ENCODE data around the gene PIF1. TPM values are rescaled to one million over a fixed set of nuclear protein-coding genes. Genes with fewer than 3 reads are reported as not detected.

The PIF1 gene
- total and polyA plus RNA-seq, 7 experiments from 2014 or later = 0.34 to 30.2 (median 1.0) TPM; not detected in 4

DNA sequence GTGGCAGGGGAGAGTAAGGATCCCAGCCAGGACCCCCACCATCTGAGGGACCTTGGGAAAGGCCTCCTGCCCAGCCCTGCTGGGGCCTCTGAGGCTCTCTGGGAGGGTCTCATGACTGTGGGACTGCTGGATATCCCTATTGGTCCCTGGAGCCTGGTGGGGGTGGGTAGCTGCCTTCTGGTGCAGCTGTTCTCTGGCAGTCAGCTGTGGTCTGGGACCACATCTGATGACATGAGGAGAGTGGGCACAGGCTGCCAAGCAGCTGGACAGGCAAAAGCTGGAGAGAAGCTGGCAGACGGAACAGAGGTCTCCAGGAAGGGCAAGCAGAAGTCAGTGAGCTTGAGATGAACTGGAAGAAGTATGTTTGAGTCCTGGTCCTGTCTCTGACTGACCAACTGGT, 38.6 kb upstream of the PIF1 start:
- no peaks in the 10 kb centered on the region for H3K27me3 ChIP-seq (ENCODE audit: control insufficient read depth in 2 of 2, insufficient read depth in 2 of 2, low read length in 2 of 2)
- Mint-ChIP-seq H3K9me3 (no peaks in the 10 kb centered on the region), H3K36me3 (peaks cover 0 to 35% (median 0%) of the 10 kb centered on the region in 5 donors), H3K4me1 (peaks cover 0 to 12% (median 4%) of the 10 kb centered on the region in 7 donors), H3K27ac (no peak overlapping the region), H3K27me3 (no peaks in the 10 kb centered on the region), H3K4me3 (no peak overlapping the region)
- no peak overlapping the region for H3K4me3 ChIP-seq (ENCODE audit: low read length)
- ATAC-seq = no peak
- H3K4me1 ChIP-seq (ENCODE audit: control insufficient read depth in 2 of 2, insufficient read depth in 2 of 2, low read length in 2 of 2) = no peaks in the 10 kb centered on the region
- ChIA-PET POLR2A (no interaction called here), CTCF (interaction anchor here (0.5 to 0.7 kb wide), 2 partner anchors 163 to 176 kb away, joined by 3 to 5 read pairs; no protein-coding TSS in a partner anchor)
- DNase-seq = no peak
- no peaks in the 10 kb centered on the region for H3K9me3 ChIP-seq (ENCODE audit: control insufficient read depth in 2 of 3, low read length in 3 of 3)
- intact Hi-C loops (cut with micrococcal nuclease) = no loop called here
- H3K27ac ChIP-seq (ENCODE audit: low read depth, low read length) = no peak overlapping the region
- peaks cover 9 to 78% (median 18%) of the 10 kb centered on the region in 3 experiments for H3K36me3 ChIP-seq (ENCODE audit: control insufficient read depth in 2 of 3, insufficient read depth in 3 of 3, low read length in 3 of 3)

DNA sequence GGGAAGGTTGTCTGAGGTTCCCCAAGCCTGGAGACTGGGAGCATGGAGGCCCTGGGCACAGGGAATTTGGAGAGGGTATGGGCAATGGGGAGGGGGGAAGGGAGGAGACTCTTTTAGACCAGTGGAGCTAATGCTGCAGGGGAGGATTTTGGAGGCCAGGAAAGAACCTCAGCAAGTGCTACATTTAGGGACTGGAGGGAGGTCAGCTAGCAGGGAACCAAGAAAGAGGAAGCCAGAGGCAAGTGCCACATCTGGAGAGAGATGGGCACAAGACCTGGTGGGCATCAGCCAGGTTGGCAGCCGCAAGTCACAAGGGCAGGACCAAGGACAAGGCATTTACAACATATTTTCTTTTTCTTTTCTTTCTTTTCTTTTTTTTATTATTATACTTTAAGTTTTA, 37.0 kb upstream of the PIF1 start:
- ATAC-seq = no peak

DNA sequence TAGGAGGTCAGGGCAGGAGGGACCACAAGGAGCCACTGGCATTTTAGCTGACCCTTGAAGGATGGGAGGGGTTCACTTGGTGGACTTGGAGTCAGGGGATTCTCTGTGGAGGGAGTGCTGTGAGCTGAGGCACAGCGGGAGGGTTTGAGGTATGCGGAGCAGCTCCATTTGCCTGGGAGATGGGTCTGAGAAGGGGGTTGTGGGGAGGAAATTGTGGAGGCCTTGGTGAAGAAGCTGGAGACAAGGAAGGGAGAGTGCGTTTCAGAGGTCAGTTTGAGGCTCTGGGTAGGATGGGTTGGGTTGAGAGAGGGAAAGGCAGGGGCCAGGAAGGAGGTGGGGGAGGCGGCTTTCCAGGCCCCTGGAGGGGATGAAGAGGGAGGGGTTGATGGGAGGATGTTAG, 36.5 kb upstream of the PIF1 start:
- no peaks in the 10 kb centered on the region for H3K9me3 ChIP-seq (ENCODE audit: control insufficient read depth in 2 of 3, low read length in 3 of 3)
- Mint-ChIP-seq H3K9me3 (no peaks in the 10 kb centered on the region), H3K4me1 (peaks cover 11 to 26% (median 21%) of the 10 kb centered on the region in 7 donors), H3K27ac (peak overlapping the region in 5 of 9 donors; percentile 13 to 72 (median 56)), H3K27me3 (no peaks in the 10 kb centered on the region), H3K4me3 (no peak overlapping the region), H3K36me3 (peaks cover 0 to 30% (median 5%) of the 10 kb centered on the region in 5 donors)
- ATAC-seq (no peak), DNase-seq (no peak)
- H3K4me1 ChIP-seq (ENCODE audit: control insufficient read depth in 2 of 2, insufficient read depth in 2 of 2, low read length in 2 of 2) = peaks cover 0 to 12% of the 10 kb centered on the region in 2 donors
- ChIA-PET CTCF (interaction anchor here (0.6 to 1.1 kb wide), 2 partner anchors 30 to 1749 kb away, joined by 3 read pairs; no protein-coding TSS in a partner anchor), POLR2A (interaction anchor here (0.7 to 1.7 kb wide), 2 partner anchors 27 to 32 kb away, joined by 3 to 4 read pairs; no protein-coding TSS in a partner anchor)
- intact Hi-C loops (cut with micrococcal nuclease) = no loop called here
- H3K27me3 ChIP-seq (ENCODE audit: control insufficient read depth in 2 of 2, insufficient read depth in 2 of 2, low read length in 2 of 2) = no peaks in the 10 kb centered on the region
- H3K27ac ChIP-seq (ENCODE audit: low read depth, low read length) = no peak overlapping the region
- peaks cover 9 to 73% (median 15%) of the 10 kb centered on the region in 3 experiments for H3K36me3 ChIP-seq (ENCODE audit: control insufficient read depth in 2 of 3, insufficient read depth in 3 of 3, low read length in 3 of 3)
- H3K4me3 ChIP-seq (ENCODE audit: low read length) = no peak overlapping the region

More for the DNA sequence above, 37.0 kb upstream of the PIF1 start:
- no peaks in the 10 kb centered on the region for H3K9me3 ChIP-seq (ENCODE audit: control insufficient read depth in 2 of 3, low read length in 3 of 3)
- Mint-ChIP-seq H3K27ac (peak overlapping the region in 2 of 9 donors; percentile 58 to 72), H3K27me3 (no peaks in the 10 kb centered on the region), H3K4me3 (no peak overlapping the region), H3K9me3 (no peaks in the 10 kb centered on the region), H3K36me3 (peaks cover 0 to 34% (median under 1%) of the 10 kb centered on the region in 5 donors), H3K4me1 (peaks cover 7 to 22% (median 17%) of the 10 kb centered on the region in 7 donors)
- H3K27ac ChIP-seq (ENCODE audit: low read depth, low read length) = no peak overlapping the region
- H3K4me1 ChIP-seq (ENCODE audit: control insufficient read depth in 2 of 2, insufficient read depth in 2 of 2, low read length in 2 of 2) = peaks cover 0 to 8% of the 10 kb centered on the region in 2 donors
- peaks cover 9 to 77% (median 15%) of the 10 kb centered on the region in 3 experiments for H3K36me3 ChIP-seq (ENCODE audit: control insufficient read depth in 2 of 3, insufficient read depth in 3 of 3, low read length in 3 of 3)
- no peaks in the 10 kb centered on the region for H3K27me3 ChIP-seq (ENCODE audit: control insufficient read depth in 2 of 2, insufficient read depth in 2 of 2, low read length in 2 of 2)
- no peak overlapping the region for H3K4me3 ChIP-seq (ENCODE audit: low read length)
- POLR2A ChIA-PET = interaction anchor here (1.7 kb wide), 1 partner anchor 31 kb away, joined by 4 read pairs; no protein-coding TSS in a partner anchor
- CTCF ChIA-PET = interaction anchor here (0.5 to 1.1 kb wide), 2 partner anchors 30 to 444 kb away, joined by 3 to 4 read pairs; no protein-coding TSS in a partner anchor
- no peak for DNase-seq
- intact Hi-C loops (cut with micrococcal nuclease) = no loop called here

DNA sequence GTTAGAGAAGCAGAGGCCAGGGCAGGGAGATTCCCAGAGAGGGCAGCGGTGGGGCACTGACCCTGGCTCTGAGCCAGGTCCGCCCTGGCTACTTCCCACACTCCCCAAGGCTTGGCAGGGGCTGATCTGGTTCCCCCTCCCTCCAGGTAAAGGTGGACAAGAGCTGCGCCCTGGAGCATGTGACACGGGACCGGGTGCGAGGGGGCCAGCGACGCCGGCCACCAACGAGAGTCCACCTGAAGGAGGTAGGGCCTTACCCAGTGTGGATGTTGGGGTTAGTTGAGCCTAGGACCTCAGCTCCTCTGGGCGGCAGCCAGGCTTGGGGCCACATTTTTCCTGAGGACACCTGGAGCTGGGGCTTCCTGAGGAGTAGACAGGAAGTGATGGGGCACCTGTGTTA, 35.9 kb upstream of the PIF1 start:
- Histone ChIP-seq H3K36me3 (ENCODE audit: control insufficient read depth in 2 of 3, insufficient read depth in 3 of 3, low read length in 3 of 3) (peaks cover 9 to 71% (median 15%) of the 10 kb centered on the region in 3 experiments), H3K27ac (ENCODE audit: low read depth, low read length) (no peak overlapping the region), H3K27me3 (ENCODE audit: control insufficient read depth in 2 of 2, insufficient read depth in 2 of 2, low read length in 2 of 2) (no peaks in the 10 kb centered on the region), H3K4me1 (ENCODE audit: control insufficient read depth in 2 of 2, insufficient read depth in 2 of 2, low read length in 2 of 2) (peaks cover 0 to 14% of the 10 kb centered on the region in 2 donors), H3K4me3 (ENCODE audit: low read length) (no peak overlapping the region), H3K9me3 (ENCODE audit: control insufficient read depth in 2 of 3, low read length in 3 of 3) (no peaks in the 10 kb centered on the region)
- intact Hi-C loops (cut with micrococcal nuclease) = no loop called here
- no peak for DNase-seq
- Mint-ChIP-seq H3K9me3 (no peaks in the 10 kb centered on the region), H3K27me3 (no peaks in the 10 kb centered on the region), H3K4me1 (peaks cover 16 to 31% (median 25%) of the 10 kb centered on the region in 7 donors), H3K4me3 (no peak overlapping the region), H3K36me3 (peaks cover 0 to 23% (median 6%) of the 10 kb centered on the region in 5 donors), H3K27ac (peak overlapping the region in 3 of 9 donors; percentile 13 to 33 (median 14))
- no peak for ATAC-seq
- ChIA-PET POLR2A (interaction anchor here (0.7 to 2.0 kb wide), 3 partner anchors 27 to 33 kb away, joined by 3 to 8 read pairs (median 4); no protein-coding TSS in a partner anchor), CTCF (interaction anchor here (0.6 to 1.1 kb wide), 2 partner anchors 29 to 1748 kb away, joined by 3 read pairs; no protein-coding TSS in a partner anchor)

DNA sequence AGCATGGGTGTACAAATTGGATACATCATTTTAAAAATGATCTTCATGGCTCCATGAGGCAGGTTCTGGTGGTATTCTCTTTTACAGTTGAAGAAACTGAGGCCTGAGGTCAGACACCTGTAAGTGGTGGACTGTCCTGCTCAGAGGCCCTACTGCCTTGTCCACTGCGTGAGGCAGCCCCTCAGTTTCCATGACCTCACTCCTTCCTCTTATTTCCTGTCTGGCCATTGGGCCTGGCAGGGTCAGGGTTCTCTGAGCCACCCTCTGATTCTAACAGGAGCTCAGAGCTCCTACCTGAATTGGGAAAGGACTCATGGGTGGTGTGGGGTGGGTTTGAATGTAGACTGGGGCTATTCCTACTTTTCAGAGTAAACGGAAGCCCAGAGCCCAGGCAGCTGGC, 33.8 kb upstream of the PIF1 start:
- no peak overlapping the region for H3K4me3 Mint-ChIP-seq
- H3K27me3 Mint-ChIP-seq = no peaks in the 10 kb centered on the region
- Histone ChIP-seq H3K4me1 (ENCODE audit: control insufficient read depth in 2 of 2, insufficient read depth in 2 of 2, low read length in 2 of 2) (peaks cover 8 to 26% of the 10 kb centered on the region in 2 donors), H3K9me3 (ENCODE audit: control insufficient read depth in 2 of 3, low read length in 3 of 3) (no peaks in the 10 kb centered on the region), H3K36me3 (ENCODE audit: control insufficient read depth in 2 of 3, insufficient read depth in 3 of 3, low read length in 3 of 3) (peaks cover 10 to 71% (median 18%) of the 10 kb centered on the region in 3 experiments), H3K4me3 (ENCODE audit: low read length) (no peak overlapping the region), H3K27ac (ENCODE audit: low read depth, low read length) (no peak overlapping the region), H3K27me3 (ENCODE audit: control insufficient read depth in 2 of 2, insufficient read depth in 2 of 2, low read length in 2 of 2) (no peaks in the 10 kb centered on the region)
- no peak for ATAC-seq
- intact Hi-C loops (cut with micrococcal nuclease) = loop anchor here in 1 of 2 donors (2.0 kb wide), 1 partner anchor 112 kb away; no protein-coding TSS in a partner anchor
- no peaks in the 10 kb centered on the region for H3K9me3 Mint-ChIP-seq
- ChIA-PET CTCF (interaction anchor here (0.6 to 0.7 kb wide), 2 partner anchors 50 to 177 kb away, joined by 3 read pairs; no protein-coding TSS in a partner anchor), POLR2A (interaction anchor here (0.9 to 2.0 kb wide), 2 partner anchors 35 to 445 kb away, joined by 3 to 8 read pairs; partner anchors contain the start of gene RNU5B-1)
- H3K36me3 Mint-ChIP-seq = peaks cover 0 to 27% (median 6%) of the 10 kb centered on the region in 5 donors
- H3K27ac Mint-ChIP-seq = peak overlapping the region in 1 of 9 donors; percentile 26
- H3K4me1 Mint-ChIP-seq = peaks cover 37 to 51% (median 44%) of the 10 kb centered on the region in 7 donors
- DNase-seq = no peak

DNA sequence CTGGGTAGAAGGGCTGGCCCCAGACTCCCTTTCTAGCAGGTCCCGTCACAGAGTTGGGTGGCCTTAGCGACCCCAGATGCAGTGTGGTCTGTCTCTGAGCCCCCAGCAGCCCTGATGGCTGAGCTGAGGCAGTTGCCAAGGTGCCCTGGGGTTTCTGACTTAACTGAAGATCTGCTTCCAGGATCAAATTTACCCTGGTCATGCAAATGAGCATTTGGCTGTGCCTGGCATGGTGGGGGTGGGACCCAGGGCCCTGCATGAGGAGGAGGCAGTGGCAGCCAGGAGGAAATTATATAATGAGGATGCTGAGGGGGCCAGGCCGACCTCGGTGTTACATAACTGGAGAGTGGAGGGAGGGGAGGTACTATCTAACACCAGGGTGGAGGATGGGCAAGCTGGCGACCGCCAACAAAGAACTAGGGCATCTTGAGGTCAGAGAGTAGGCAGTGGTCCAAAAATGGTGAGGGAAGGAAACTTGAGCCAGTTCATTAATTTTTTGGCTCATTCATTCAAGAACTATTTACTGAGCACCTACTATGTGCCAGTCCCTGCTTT, 32.7 kb upstream of the PIF1 start:
- DNase-seq = no peak
- Histone ChIP-seq H3K4me1 (ENCODE audit: control insufficient read depth in 2 of 2, insufficient read depth in 2 of 2, low read length in 2 of 2) (peaks cover 8 to 27% of the 10 kb centered on the region in 2 donors), H3K4me3 (ENCODE audit: low read length) (no peak overlapping the region), H3K9me3 (ENCODE audit: control insufficient read depth in 2 of 3, low read length in 3 of 3) (no peaks in the 10 kb centered on the region), H3K27me3 (ENCODE audit: control insufficient read depth in 2 of 2, insufficient read depth in 2 of 2, low read length in 2 of 2) (no peaks in the 10 kb centered on the region), H3K36me3 (ENCODE audit: control insufficient read depth in 2 of 3, insufficient read depth in 3 of 3, low read length in 3 of 3) (peaks cover 10 to 72% (median 24%) of the 10 kb centered on the region in 3 experiments), H3K27ac (ENCODE audit: low read depth, low read length) (no peak overlapping the region)
- ChIA-PET CTCF (interaction anchor here (0.6 kb wide), 1 partner anchor 122 kb away, joined by 3 read pairs; no protein-coding TSS in a partner anchor), POLR2A (interaction anchor here (2.1 kb wide), 1 partner anchor 36 kb away, joined by 11 read pairs; no protein-coding TSS in a partner anchor)
- H3K4me3 Mint-ChIP-seq = no peak overlapping the region
- peaks cover 0 to 30% (median 6%) of the 10 kb centered on the region in 5 donors for H3K36me3 Mint-ChIP-seq
- H3K27me3 Mint-ChIP-seq = no peaks in the 10 kb centered on the region
- intact Hi-C loops (cut with micrococcal nuclease) = loop anchor here in 1 of 2 donors (2.0 kb wide), 1 partner anchor 113 kb away; no protein-coding TSS in a partner anchor
- H3K27ac Mint-ChIP-seq = peak overlapping the region in 5 of 9 donors; percentile 17 to 72 (median 51)
- ATAC-seq = no peak
- H3K9me3 Mint-ChIP-seq = no peaks in the 10 kb centered on the region
- H3K4me1 Mint-ChIP-seq = peaks cover 37 to 56% (median 49%) of the 10 kb centered on the region in 7 donors

Data from naive thymus-derived CD4-positive, alpha-beta T cell (primary cell).